Measurements from ENCODE around the gene CD1D. TPM values are rescaled to one million over a fixed set of nuclear protein-coding genes. Genes with fewer than 3 reads are reported as not detected.

The CD1D gene
- total and polyA plus RNA-seq, 4 donors = 1.1 to 8.4 (median 4.0) TPM

DNA sequence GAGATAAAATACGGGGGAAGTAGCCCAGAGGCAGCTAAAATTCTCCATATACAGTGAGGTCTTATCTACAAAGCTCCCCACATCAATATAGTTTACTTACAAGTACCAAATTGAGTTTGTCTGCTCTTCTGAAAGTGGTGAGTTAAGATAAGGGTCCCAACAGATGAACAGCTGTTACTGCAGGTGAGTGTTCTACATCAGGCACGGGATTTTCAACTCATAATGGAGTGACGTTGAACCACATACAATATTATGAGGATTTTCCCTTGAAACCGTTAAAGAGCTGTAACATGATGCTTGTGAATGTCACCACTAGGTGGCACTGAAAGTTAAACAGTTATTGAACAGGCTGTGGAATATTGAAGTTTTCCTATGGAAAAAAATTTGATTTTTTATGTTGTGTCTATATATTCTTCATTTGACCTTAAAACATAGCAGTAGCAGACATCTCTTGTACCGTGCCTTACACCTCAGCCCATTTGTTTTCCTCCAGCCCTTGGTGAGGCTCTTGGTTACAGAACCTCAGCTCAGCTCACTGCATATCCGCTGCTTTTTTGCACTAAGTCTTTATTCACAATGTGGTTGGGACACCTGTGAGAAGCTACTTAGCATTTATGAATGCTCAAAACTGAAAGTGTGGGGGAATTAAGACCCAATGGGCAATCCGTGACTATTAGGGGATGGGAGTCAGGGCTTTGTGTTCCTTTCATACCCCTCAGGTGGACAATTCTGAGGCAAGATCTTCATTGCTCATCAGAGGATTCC is 23.2 kb downstream of the CD1D start:
- H3K36me3 ChIP-seq (ENCODE audit: control insufficient read depth in 4 of 4, insufficient read depth in 3 of 4, low read depth in 1 of 4, low read length in 3 of 4) = no peaks in the 10 kb centered on the region
- H3K4me3 ChIP-seq (ENCODE audit: low read depth in 1 of 3, low read length in 3 of 3) = no peak overlapping the region
- TF ChIP-seq NR2F2 (IDR thresholded peaks at IDR 0.05) (no peak), FOXA1 (IDR thresholded peaks at IDR 0.05) (no peak), RAD21 (IDR thresholded peaks at IDR 0.05) (peak; percentile 83 to 84)
- TF ChIP-seq, protein P1, sequence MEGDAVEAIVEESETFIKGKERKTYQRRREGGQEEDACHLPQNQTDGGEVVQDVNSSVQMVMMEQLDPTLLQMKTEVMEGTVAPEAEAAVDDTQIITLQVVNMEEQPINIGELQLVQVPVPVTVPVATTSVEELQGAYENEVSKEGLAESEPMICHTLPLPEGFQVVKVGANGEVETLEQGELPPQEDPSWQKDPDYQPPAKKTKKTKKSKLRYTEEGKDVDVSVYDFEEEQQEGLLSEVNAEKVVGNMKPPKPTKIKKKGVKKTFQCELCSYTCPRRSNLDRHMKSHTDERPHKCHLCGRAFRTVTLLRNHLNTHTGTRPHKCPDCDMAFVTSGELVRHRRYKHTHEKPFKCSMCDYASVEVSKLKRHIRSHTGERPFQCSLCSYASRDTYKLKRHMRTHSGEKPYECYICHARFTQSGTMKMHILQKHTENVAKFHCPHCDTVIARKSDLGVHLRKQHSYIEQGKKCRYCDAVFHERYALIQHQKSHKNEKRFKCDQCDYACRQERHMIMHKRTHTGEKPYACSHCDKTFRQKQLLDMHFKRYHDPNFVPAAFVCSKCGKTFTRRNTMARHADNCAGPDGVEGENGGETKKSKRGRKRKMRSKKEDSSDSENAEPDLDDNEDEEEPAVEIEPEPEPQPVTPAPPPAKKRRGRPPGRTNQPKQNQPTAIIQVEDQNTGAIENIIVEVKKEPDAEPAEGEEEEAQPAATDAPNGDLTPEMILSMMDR (IDR thresholded peaks at IDR 0.05; ENCODE audit: low read depth, low read length, missing input control) = peak; percentile 75
- no peak overlapping the region for H3K27ac ChIP-seq (ENCODE audit: low read depth in 1 of 2, low read length in 2 of 2)
- no peak overlapping the region for H3K9ac ChIP-seq (ENCODE audit: low read depth in 1 of 2, low read length in 2 of 2)
- H3K4me1 ChIP-seq (ENCODE audit: control insufficient read depth in 4 of 4, insufficient read depth in 4 of 4, low read length in 3 of 4) = no peaks in the 10 kb centered on the region
- DNase-seq (ENCODE audit: low spot score) = no peak
- H3K9me3 ChIP-seq (ENCODE audit: control insufficient read depth in 4 of 4, low read length in 3 of 4) = no peaks in the 10 kb centered on the region
- no peaks in the 10 kb centered on the region for H3K27me3 ChIP-seq (ENCODE audit: control insufficient read depth in 4 of 4, insufficient read depth in 4 of 4, low read length in 3 of 4)
- WGBS = 20% methylated on average over 7 of the region's 7 CpGs

DNA sequence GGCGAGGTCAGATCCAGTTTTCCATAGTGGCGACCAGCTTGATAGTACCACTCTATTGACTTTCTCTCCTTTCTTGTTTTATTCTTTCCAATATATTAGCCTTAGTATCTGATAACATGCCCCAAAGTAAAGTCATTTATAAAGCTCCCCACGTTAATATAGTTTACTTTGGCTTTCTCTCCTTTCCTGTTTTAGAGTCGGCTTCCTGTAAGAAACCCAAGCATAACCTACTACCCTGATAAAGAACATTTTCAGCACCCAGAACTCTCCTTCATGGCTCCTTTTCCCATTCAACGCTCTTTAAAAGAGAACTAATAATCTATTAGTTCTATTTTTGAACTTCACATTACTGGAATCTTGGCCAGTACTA is 23.7 kb downstream of the CD1D start:
- WGBS = 50% methylated on average over 5 of the region's 5 CpGs
- no peak for DNase-seq (ENCODE audit: low spot score)
- H3K27me3 ChIP-seq (ENCODE audit: control insufficient read depth in 4 of 4, insufficient read depth in 4 of 4, low read length in 3 of 4) = no peaks in the 10 kb centered on the region
- no peak overlapping the region for H3K27ac ChIP-seq (ENCODE audit: low read depth in 1 of 2, low read length in 2 of 2)
- H3K36me3 ChIP-seq (ENCODE audit: control insufficient read depth in 4 of 4, insufficient read depth in 3 of 4, low read depth in 1 of 4, low read length in 3 of 4) = no peaks in the 10 kb centered on the region
- H3K4me1 ChIP-seq (ENCODE audit: control insufficient read depth in 4 of 4, insufficient read depth in 4 of 4, low read length in 3 of 4) = no peaks in the 10 kb centered on the region
- no peak overlapping the region for H3K9ac ChIP-seq (ENCODE audit: low read depth in 1 of 2, low read length in 2 of 2)
- H3K4me3 ChIP-seq (ENCODE audit: low read depth in 1 of 3, low read length in 3 of 3) = no peak overlapping the region
- TF ChIP-seq TAF1 (conservative IDR thresholded peaks at IDR 0.05) = no peak
- no peak for TF ChIP-seq YY1 (IDR thresholded peaks at IDR 0.05)
- TF ChIP-seq RAD21 (IDR thresholded peaks at IDR 0.05) = no peak
- TF ChIP-seq RXRA (IDR thresholded peaks at IDR 0.05) = no peak
- no peak for TF ChIP-seq FOXA1 (IDR thresholded peaks at IDR 0.05)
- no peak for TF ChIP-seq GABPA (IDR thresholded peaks at IDR 0.05 in 1 of 2, conservative IDR thresholded peaks at IDR 0.05 in 1 of 2)
- TF ChIP-seq HNF4A (conservative IDR thresholded peaks at IDR 0.05) = no peak
- TF ChIP-seq, protein P2, sequence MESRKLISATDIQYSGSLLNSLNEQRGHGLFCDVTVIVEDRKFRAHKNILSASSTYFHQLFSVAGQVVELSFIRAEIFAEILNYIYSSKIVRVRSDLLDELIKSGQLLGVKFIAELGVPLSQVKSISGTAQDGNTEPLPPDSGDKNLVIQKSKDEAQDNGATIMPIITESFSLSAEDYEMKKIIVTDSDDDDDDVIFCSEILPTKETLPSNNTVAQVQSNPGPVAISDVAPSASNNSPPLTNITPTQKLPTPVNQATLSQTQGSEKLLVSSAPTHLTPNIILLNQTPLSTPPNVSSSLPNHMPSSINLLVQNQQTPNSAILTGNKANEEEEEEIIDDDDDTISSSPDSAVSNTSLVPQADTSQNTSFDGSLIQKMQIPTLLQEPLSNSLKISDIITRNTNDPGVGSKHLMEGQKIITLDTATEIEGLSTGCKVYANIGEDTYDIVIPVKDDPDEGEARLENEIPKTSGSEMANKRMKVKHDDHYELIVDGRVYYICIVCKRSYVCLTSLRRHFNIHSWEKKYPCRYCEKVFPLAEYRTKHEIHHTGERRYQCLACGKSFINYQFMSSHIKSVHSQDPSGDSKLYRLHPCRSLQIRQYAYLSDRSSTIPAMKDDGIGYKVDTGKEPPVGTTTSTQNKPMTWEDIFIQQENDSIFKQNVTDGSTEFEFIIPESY (IDR thresholded peaks at IDR 0.05) = no peak
- no peak for TF ChIP-seq HNF4G (IDR thresholded peaks at IDR 0.05)
- TF ChIP-seq FOXA2 (IDR thresholded peaks at IDR 0.05) = no peak
- no peak for TF ChIP-seq NR2F2 (IDR thresholded peaks at IDR 0.05)
- no peak for TF ChIP-seq SP1 (IDR thresholded peaks at IDR 0.05)
- TF ChIP-seq, protein P3, sequence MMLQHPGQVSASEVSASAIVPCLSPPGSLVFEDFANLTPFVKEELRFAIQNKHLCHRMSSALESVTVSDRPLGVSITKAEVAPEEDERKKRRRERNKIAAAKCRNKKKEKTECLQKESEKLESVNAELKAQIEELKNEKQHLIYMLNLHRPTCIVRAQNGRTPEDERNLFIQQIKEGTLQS (IDR thresholded peaks at IDR 0.05) = no peak
- TF ChIP-seq, protein P1 (IDR thresholded peaks at IDR 0.05; ENCODE audit: low read depth, low read length, missing input control) = no peak
- TF ChIP-seq, protein P4, sequence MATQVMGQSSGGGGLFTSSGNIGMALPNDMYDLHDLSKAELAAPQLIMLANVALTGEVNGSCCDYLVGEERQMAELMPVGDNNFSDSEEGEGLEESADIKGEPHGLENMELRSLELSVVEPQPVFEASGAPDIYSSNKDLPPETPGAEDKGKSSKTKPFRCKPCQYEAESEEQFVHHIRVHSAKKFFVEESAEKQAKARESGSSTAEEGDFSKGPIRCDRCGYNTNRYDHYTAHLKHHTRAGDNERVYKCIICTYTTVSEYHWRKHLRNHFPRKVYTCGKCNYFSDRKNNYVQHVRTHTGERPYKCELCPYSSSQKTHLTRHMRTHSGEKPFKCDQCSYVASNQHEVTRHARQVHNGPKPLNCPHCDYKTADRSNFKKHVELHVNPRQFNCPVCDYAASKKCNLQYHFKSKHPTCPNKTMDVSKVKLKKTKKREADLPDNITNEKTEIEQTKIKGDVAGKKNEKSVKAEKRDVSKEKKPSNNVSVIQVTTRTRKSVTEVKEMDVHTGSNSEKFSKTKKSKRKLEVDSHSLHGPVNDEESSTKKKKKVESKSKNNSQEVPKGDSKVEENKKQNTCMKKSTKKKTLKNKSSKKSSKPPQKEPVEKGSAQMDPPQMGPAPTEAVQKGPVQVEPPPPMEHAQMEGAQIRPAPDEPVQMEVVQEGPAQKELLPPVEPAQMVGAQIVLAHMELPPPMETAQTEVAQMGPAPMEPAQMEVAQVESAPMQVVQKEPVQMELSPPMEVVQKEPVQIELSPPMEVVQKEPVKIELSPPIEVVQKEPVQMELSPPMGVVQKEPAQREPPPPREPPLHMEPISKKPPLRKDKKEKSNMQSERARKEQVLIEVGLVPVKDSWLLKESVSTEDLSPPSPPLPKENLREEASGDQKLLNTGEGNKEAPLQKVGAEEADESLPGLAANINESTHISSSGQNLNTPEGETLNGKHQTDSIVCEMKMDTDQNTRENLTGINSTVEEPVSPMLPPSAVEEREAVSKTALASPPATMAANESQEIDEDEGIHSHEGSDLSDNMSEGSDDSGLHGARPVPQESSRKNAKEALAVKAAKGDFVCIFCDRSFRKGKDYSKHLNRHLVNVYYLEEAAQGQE (IDR thresholded peaks at IDR 0.05) = no peak
- TF ChIP-seq, protein P5, sequence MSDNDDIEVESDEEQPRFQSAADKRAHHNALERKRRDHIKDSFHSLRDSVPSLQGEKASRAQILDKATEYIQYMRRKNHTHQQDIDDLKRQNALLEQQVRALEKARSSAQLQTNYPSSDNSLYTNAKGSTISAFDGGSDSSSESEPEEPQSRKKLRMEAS (IDR thresholded peaks at IDR 0.05) = no peak
- TF ChIP-seq JUND (IDR thresholded peaks at IDR 0.05) = no peak
- no peak for TF ChIP-seq EGR1 (IDR thresholded peaks at IDR 0.05; ENCODE audit: low read depth in 2 of 2)
- H3K9me3 ChIP-seq (ENCODE audit: control insufficient read depth in 4 of 4, low read length in 3 of 4) = no peaks in the 10 kb centered on the region

All from liver (tissue), 9 donors.